ENCODE measurements around the gene TRIM59. TPM values are rescaled to one million over a fixed set of nuclear protein-coding genes. Genes with fewer than 3 reads are reported as not detected.

The TRIM59 gene
- total and polyA plus RNA-seq, 10 of the 15 experiments (the other 5 are each of a cell fraction or from before 2014, with no cell fraction given), result 14.4 to 105 (median 33.3) TPM

DNA sequence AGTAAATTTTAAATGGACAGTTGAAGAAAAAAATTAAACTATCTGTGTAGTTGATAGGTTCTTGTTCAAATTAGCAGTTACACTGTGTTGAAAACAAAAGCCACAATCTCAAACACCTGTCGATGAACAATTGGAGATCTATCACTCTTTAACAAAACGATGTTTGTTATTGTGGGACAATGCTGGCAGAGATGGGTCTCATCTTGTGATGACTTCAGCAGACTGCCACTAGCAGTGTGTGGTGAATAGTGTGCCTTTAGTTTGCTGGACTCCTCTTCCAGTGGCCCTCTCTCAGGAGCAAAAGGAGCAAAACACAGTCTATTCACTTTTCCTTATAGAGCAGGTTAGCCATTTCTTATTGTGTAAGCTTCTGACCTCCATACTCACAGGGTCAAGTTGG lies 14.7 kb upstream of the TRIM59 start (continued):
- TF ChIP-seq ZNF592 (IDR thresholded peaks at IDR 0.05), result no peak

GRCh38 chr3:160460033-160460432 lies 10.4 kb upstream of the TRIM59 start:
- Histone ChIP-seq H3K27me3 (replicated peaks in 1 of 2; ENCODE audit: control insufficient read depth in 2 of 2, insufficient read depth in 2 of 2, low read length in 1 of 2) (no peaks in the 10 kb centered on the region; a peak in 1 of 4 replicates), H3K36me3 (ENCODE audit: control insufficient read depth in 2 of 2, insufficient read depth in 2 of 2, low read length in 1 of 2) (no peaks in the 10 kb centered on the region), H2AFZ (ENCODE audit: control insufficient read depth, low read depth, low read length) (no peak overlapping the region), H3K9me3 (replicated peaks; ENCODE audit: control insufficient read depth, insufficient read depth, low read length) (no peaks in the 10 kb centered on the region; the same call in 2 of the 3 replicates), H3K79me2 (ENCODE audit: control insufficient read depth, insufficient read depth, low read length) (no peaks in the 10 kb centered on the region), H4K20me1 (ENCODE audit: control insufficient read depth, insufficient read depth) (no peaks in the 10 kb centered on the region), H3K4me2 (ENCODE audit: control insufficient read depth, insufficient read depth) (no peak overlapping the region), H3K4me3 (no peak overlapping the region), H3K4me1 (ENCODE audit: control insufficient read depth, insufficient read depth, low read length) (no peaks in the 10 kb centered on the region), H3K9ac (ENCODE audit: control insufficient read depth, insufficient read depth, low read length) (no peak overlapping the region), H3K27ac (ENCODE audit: control insufficient read depth, insufficient read depth) (no peak overlapping the region)
- ChIA-PET SMC1A (ENCODE audit: uncharacterized antibody, unreplicated experiment) (no interaction called here), POLR2A (interaction anchor here (2.6 kb wide), 1 partner anchor 10 kb away, joined by 10 read pairs; the partner anchor contains the start of gene TRIM59), CTCF (no interaction called here), RAD21 (ENCODE audit: unreplicated experiment) (interaction anchor here (1.0 kb wide), 1 partner anchor 9 kb away, joined by 5 read pairs; no protein-coding TSS in a partner anchor)
- in situ Hi-C loops (cut with MboI), result no loop called here
- WGBS (ENCODE audit: insufficient coverage, insufficient replicate concordance, low lambda C conversion rate, missing lambda C conversion rate), result 47% methylated on average over 3 of the region's 3 CpGs
- intact Hi-C loops (cut with micrococcal nuclease; ENCODE audit: unreplicated experiment), result no loop called here
- ATAC-seq, result no peak
- no peak for DNase-seq (ENCODE audit: low read depth, low spot score)
- BruUV-seq (replicated peaks), result no TSS peak
- no peak for FAIRE-seq
- TF ChIP-seq RBBP5 (conservative IDR thresholded peaks at IDR 0.05), result no peak
- no peak for TF ChIP-seq FOS (IDR thresholded peaks at IDR 0.05; ENCODE audit: borderline replicate concordance, extremely low read depth, insufficient read length)
- no peak for TF ChIP-seq BCLAF1 (IDR thresholded peaks at IDR 0.05)
- no peak for TF ChIP-seq SMC3 (IDR thresholded peaks at IDR 0.05; ENCODE audit: borderline replicate concordance, low read length)
- no peak for TF ChIP-seq KDM1A (IDR thresholded peaks at IDR 0.05; ENCODE audit: borderline replicate concordance)
- TF ChIP-seq POLR2AphosphoS2 (IDR thresholded peaks at IDR 0.05; ENCODE audit: low read depth, low read length), result no peak
- no peak for TF ChIP-seq ZNF384 (IDR thresholded peaks at IDR 0.05; ENCODE audit: borderline replicate concordance, low read depth, low read length)
- no peak for TF ChIP-seq STAT3 (IDR thresholded peaks at IDR 0.05; ENCODE audit: low read depth, low read length)
- no peak for TF ChIP-seq MLLT1 (IDR thresholded peaks at IDR 0.05)
- TF ChIP-seq BHLHE40 (IDR thresholded peaks at IDR 0.05; ENCODE audit: borderline replicate concordance in 1 of 2, low read depth in 2 of 2, low read length in 1 of 2), result no peak
- TF ChIP-seq SMAD5 (IDR thresholded peaks at IDR 0.05; ENCODE audit: low read depth), result no peak
- TF ChIP-seq, protein P1, sequence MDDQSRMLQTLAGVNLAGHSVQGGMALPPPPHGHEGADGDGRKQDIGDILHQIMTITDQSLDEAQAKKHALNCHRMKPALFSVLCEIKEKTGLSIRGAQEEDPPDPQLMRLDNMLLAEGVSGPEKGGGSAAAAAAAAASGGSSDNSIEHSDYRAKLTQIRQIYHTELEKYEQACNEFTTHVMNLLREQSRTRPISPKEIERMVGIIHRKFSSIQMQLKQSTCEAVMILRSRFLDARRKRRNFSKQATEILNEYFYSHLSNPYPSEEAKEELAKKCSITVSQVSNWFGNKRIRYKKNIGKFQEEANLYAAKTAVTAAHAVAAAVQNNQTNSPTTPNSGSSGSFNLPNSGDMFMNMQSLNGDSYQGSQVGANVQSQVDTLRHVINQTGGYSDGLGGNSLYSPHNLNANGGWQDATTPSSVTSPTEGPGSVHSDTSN (IDR thresholded peaks at IDR 0.05; ENCODE audit: insufficient replicate concordance, low read depth, low read length), result no peak
